GM18498 (cell line): ENCODE measurements around the gene OPCML.

Source experiments
- ATAC-seq: cut with Tn5 transposase; IDR thresholded peaks from one replicate; pipeline ENCODE4 v1.9.1; 2021; ENCODE audit warnings: mild to moderate bottlenecking, moderate library complexity; ENCODE audit not compliant: unreplicated experiment

OPCML gene

DNA sequence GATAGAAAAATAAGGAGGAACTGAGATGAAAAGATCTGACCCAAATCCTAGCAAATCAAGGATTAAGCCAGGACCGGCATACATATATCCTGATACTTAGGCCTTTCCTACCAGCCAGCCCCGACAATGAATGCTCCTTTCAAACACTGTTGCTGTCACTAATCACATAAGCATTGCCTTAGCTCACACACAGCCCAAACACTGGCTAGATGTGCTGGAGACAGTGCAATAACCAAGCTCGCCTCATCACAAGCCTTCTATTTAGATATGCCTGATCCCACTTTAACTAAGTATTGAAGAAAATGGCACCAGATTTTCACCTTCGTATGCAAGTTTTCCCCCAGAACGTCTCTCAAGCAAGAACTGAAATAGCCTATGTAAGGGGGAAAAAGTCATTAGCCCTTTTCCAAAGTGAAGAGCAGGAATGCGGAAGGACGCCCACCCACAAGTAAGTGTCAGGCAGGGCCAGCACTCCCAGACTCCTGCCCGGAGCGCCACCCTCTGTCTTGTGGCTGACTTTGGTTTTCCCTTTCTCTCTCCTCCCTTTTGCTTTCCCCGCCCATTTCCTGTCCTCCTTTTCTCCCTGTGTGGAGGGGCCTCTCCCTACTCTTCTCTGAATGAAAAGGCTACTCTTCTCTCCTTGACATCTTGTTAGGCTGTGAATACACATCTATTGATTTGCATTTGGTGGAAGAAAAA lies 8.9 kb upstream of the OPCML start:
- ATAC-seq: no peak

DNA sequence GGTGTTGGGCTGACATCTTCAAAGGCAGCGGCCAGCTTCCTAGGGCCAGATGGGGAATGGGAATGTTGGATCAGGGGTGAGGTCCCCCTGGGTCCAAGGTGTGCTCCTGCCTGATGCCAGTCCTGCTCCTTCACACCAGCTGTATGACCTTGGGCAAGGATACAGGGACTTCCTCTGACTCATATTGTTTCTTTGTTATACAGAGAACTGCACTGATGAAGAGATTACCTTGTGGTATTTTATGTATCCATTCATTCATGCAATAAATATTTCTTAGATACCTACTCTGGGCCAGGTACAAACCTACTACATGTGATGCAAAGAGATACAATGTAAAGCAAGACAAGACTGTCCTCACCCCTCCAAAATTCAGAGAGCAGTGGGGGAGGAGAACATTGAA lies 3.9 kb upstream of the OPCML start:
- no peak for ATAC-seq

DNA sequence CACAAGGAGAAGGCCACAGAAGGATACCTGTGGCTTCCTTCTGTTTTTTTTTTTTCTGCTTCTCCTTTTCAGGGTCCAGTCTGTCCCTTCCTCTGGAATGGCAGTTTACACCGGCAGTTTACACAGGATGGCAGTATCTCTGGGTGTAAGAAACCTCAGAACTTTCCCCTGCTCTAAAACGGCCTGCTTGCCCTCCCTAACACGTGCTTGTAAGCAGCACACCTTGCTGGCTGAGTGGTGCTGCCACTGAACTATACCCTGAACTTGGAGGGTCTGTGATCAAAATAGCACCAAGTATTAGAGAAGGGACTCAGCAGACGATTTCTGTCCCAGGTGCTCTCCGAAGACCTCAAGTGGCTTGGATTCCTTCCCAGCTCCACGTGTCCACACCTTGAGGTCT lies 904 bp upstream of the OPCML start:
- ATAC-seq: no peak

DNA sequence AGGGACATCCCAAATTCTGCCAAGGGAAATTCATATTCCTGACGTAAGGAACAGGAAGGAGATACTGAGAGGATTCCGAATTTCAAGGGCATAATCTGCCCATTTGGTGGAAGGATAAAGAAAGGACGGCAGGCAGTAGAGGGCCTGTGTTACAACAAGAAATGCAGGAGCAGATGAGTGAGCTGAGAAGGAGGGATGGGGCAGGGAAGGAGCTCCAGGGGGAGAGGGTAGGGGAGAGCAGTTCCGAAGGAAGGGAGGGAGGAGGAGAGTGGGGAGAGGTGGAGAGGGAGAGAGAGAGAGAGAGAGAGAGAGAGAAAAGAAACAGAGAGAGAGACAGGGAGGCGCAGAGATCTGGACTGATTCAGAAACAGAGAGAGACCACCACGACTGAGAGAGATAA lies 843 bp downstream of the OPCML start:
- ATAC-seq: no peak

DNA sequence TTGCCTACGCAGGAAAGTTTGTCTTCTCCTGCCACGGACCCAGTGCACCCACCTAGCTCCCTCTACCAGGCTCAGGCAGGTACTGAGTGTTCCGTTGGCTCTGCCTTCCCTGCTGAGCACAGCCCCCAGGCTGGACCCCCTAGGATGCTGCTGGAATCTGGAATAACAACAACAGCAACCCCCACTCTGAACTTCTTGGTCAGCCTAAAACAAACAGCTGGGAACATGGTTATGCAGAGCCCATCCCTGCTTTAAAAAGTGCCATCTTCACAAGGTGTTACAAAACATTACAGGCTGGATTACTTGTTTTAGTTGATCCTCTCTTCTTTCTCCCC lies 1.8 kb downstream of the OPCML start:
- ATAC-seq: no peak

DNA sequence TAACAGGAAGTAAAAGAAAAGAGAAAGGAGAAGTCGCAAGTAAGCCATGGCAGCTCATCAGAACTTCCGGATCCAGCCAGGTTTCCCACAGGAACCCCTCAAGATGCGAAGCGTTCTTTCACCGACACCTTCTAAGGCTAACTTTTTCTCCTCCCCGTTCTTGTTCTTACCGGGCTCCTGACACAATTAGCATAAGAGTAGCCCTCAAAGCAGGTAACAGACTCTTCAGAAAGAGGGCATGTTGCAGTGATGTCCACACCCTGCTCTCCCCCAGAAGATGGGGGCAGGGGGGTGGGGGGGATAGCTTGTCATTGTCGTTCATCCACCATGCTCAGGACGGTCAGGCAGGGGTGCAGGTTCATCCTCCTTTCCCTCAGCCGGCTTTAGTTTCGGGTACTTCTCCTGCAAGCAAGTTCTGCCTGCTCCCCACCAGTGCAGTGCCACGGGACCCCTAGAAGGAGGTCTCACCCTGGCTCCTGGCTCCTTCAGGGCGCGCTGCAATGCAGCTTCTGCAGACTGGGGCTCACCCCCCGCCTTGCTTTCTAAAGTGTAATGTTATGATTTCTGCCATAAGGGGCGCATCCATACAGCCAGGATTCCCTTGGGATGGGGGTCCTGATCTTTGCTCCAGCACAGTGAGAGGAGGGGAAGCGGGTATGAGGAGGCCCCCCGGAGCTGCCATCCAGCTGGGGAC lies 2.3 kb downstream of the OPCML start:
- ATAC-seq: no peak

DNA sequence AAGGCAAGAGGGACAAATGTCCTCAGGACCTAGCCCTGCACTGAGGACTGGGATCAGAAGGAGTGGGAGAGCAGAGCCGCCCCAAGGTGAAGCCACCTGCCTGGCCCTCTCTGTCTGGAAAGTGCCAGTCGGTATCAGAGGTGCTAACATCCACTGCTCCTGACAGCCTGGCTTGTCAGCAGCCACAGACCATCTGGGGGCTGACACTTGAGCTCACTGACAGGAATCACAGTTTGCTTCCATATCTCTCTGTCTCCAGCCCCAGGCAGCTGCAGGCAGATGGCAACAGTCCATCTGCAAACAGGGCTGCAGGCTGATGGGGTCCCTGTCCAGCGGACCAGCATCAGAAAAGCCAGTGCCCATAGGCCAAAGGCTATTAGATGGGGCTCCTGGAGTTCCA lies 5.5 kb downstream of the OPCML start:
- ATAC-seq: no peak

DNA sequence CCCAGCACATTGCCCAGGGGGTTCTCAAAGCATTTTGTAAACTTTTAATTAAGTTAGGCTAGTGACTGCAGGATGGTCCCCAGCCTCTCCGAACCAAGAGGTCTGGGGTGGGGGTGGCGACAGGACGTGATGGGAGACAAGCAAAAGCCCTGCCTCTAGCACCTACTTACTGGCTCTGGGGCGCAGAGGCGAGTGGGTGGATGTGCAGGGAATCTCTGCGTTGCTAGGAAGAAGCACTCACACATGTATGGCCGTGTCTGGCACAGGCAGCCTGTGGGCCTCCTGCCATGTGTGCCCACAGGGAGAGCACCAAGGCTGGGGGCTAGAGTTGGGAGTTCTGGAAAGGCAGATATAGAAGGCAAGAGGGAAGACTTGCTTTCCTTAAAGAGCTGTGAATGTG lies 6.3 kb downstream of the OPCML start:
- ATAC-seq: no peak

DNA sequence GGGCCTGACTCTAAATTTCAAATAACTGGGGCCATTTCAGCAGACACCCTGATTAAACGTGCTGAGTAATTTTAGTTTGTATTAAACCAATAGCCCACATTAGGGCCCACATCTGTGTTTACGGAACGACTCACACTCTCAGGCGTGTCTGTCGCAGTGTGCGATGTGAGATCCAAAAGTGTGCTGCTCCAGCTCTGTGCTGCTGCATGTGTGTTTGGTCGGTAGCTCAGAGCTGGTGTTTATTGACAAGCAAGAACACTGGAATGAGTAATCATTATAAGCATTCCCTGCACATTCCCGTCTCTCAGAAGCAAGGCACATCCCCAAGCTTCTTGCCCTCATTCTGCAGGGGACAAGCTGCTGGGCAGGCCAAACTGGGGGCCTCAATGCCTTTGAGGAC lies 7.8 kb downstream of the OPCML start:
- ATAC-seq: no peak

DNA sequence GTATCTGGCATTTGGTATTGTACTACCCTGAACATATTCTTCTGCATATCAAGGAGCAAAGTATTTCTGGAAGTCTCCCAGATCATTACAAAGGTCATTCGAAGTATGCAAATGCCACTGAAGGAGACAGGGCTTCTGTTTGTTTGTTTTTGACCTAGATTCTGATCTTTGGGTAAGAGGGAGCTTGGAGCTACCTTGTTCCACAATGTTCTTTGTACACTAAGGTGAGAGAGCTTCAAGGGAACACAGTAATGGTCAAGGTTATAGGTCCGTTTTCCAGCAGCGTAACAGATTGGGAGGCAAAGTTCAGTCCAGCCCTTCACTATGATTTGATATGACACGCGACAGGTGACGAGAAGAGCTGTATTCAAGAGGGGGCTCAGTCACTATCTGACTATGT lies 10.0 kb downstream of the OPCML start:
- no peak for ATAC-seq

DNA sequence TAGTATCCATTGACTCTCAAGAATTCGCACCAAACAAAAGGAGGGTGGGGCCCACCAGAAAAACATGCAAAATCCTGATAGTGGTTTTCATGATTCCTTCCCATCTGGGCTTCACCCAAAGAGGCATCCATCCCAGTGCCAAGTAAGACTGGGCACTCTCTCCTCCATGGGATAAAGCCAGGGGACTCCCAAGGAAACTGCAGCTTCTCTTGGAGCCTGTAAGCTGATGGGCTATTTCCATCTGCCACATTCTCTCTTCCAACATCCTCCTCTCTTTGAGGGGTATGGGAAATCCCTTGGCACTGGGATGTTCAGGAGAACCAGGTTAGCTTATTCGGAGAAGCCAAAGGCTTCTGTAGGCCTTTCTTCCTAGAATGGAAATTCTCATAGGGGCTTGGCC lies 10.8 kb downstream of the OPCML start:
- no peak for ATAC-seq

DNA sequence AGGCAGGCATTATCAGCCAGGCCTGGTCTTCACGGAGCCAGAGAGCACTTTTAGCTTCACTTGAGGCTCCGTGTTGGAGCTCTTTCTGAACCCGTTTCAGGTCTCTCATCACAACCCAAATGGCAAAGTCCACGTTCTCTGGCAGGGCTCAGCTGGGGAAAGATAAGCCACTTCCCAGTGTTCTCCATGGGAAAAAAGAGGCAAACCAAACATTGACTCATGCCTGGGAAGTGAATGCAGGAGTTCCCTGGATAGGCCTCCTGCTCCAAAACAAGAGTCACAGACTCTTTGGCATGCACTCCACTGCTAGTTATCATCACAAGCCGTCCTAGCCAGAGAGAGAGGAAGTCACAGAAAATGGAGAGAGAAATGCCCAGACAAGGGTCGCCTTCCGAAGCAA lies 11.6 kb downstream of the OPCML start:
- no peak for ATAC-seq

DNA sequence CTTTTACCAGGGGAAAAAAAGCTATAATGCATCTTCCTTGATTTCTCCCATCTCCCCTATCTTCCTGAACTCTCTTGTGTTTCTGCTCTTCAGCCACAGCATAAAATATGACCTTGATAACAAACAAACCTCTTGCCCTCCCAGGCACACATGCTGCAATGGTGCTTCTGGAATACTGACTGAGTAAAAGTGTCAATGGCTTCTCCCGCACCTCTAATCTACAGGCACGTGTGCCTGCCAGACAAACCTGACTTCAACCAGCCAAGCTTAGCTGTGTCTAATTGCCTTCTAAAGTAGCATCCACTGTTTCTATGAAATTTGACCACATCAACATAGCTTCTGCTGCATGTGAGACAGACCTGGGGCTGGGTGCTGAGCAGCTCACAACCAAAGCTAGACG lies 12.7 kb downstream of the OPCML start:
- ATAC-seq: no peak

DNA sequence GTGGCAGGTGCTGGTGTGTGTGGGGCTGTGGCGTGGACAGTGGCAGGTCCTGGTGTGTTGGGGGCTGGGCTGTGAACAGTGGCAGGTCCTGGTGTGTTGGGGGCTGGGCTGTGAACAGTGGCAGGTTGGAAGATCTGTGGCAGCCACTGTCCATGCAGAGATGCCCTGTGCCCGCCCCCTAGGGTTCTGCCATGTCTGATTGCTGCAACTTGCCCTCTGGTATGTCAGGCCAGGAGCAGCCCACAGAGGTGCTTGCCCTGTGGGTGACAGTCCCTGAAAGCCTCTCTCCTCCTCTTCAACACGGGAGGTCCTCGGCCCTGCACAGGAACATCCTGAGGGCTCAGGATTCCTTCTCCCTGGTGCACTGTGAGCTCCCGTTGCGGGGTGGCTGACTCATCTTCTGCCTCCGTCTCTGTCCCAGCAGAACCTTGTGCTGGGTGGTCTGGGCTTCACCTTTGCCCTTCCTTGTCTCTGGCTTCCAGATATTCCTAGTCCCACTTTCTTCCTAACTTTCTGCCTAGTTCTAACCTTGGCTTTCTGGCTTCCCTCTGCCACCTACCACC lies 13.5 kb downstream of the OPCML start:
- ATAC-seq: no peak

DNA sequence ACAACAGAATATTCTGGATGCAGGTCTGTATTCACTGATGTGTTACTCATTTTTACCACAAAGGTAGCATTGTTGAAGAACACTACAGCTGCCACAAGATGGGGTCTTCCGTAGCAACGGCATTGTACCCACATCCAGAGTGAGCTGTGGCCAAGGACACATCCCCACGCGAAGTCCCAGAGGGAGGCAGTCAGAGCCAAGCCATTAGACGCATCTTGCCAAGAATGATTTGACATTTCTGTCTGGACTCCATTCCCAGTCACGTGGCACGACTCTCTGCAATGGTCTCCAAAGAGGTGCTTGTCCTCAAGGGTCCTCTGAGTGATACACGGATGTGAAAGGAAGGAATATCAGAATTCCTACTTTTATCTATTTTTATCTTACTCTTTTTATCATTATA lies 15.5 kb downstream of the OPCML start:
- ATAC-seq: no peak

DNA sequence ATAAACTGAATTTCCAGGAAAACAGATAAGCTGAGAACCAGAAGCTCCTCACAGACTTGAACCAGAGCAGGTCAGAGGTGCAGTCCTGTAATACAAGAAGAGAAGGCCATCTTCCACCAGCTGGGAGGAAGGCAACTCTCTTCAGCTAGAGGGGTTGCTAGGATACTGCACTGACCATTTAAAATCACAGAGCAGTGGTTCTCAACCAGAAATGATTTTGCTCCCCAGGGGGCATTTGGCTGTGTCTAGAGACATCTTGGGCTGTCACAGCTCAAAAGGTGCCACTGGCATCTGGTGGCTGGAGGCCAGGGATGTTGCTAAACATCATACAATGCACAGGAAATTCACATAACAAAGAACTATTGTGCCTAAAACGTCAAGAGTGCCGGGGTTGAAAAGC lies 17.2 kb downstream of the OPCML start:
- ATAC-seq: no peak

DNA sequence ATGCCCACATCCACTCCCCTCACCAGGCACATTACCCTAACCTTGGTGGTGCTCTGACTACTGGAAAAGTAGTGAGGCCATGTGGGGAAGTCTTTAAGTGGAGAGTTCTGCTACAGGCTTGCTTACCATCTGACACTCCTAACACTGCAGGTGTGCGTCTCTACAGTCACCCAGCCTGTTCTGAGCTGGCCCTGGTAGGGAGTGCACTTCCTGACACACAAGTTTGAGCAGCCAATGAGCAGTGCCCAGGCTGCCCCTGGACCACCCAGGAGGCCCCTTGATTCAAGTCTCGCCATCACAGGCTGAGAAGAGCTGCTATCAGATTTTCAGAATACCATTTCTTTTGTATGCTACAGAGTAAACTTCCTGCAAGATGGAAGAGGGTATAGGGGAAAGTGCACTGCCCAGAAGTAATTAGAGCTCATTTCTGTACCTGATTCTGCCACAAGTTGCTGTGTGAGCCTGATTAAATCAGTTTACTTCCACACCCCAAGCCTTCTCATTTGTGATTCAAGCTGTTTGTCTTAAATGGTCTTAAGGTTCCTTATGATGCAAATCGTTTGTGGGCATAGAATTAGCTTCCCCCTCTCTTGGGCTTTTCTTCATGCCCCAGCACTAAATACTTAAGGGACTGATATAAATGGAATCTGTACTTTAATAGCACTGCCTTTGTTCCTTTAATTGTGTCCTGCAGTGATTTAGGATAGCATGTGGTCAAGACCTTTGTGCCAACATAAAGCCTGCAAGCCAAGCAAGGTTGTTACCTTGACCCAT lies 22.2 kb downstream of the OPCML start:
- ATAC-seq: no peak

DNA sequence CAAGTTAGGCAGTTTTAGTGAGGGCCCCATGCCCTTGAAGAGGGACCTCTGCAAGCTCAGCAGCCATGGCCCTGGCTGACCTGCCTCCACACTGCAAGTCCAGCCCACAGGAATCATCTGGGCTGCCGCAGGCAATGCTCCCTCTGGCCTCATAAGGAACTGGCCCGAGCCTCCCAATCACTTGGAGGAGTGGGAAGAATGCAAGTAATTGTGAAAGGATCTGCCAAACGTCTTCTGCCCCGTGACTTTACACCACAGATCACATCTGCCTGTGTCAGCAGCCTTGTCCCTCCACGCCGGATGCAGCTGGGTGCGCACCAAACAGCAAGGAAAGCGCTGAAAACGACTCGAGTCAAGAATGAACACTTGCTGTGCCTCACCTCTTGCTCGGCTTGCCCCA lies 23.8 kb downstream of the OPCML start:
- ATAC-seq: no peak

DNA sequence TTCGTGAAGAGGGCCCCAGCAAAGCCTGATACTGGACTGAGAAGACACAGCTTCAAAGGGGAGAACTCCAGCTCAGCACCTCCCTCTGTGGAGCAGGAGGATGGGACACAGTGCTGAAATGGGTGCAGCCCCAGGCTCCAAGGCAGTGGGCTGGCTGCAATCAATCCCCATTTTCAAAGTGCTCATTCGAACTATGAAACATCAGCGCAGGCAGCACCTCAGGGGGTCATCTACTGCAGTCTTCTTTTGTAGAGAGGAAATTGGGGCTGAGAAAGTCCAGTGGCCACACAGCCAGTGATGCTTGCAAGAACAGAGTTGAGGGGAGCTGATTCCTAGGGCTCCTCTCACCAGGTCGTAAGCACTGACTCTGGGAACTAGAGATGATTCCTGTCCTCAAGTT lies 25.1 kb downstream of the OPCML start:
- ATAC-seq: no peak

DNA sequence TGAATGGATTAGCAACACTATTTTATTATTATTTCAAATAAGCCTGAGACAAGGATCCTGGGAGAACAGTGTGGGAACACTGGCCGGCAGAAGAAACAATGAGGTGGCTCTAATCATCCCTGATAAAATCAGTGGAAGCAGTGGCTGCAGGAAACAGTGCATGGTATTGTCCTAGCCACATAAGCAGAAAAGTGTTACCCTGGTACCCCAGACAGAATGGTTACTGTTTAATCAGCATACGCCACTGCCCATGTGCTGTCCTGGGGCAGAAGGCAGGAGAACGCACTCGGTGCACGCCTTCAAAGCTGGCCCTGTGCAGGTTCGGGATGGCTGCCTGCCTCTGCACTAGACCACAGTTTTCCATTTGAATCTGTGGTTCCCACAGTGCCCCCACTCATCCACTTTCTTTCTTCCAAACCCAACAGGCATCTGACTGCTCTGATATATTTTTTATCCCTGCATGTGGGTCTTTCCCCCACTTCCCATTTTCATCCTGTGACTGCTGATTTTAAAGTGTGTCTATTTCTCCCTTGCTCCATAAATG lies 25.7 kb downstream of the OPCML start:
- ATAC-seq: no peak

DNA sequence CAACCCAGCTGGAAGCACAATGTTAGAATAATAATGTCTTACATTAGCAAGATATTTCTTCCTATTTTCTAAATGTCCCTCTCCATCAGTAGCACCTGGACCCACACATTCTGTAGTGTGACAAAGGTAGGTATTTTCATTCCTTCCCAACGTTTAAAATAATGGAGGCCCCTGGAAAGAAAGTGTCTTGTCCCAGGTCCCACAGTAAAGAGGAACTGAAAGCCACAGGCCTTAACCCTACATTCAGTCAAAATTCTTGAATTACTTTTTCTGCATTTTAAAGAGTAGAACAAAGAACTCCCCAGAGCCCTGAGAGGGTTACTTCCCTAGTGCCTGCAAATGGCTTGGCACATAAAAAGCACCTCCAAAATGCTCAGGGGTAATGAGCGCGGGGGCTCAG lies 26.3 kb downstream of the OPCML start:
- ATAC-seq: peak; percentile 60

DNA sequence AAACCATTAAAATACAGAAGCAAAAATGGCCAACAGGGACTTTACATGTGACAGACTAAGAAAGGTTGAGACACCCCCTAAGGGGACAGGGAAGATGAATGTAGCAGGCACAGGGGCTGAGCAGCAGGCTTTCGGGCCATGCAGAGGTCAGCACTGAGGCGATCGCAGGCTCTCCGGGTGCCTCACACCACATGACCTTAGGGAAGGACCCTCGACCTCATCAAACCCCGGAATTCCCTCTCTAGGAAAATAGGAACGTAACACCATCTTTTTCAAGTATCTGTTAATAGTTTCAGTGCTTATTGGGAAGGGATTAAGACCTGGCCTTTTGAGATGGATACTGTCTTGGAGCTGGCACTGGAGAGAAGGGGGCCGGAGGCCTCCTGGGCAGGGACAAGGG lies 27.4 kb downstream of the OPCML start:
- no peak for ATAC-seq
